ENCODE measurements around the gene SLC52A1. TPM values are rescaled to one million over a fixed set of nuclear protein-coding genes. Genes with fewer than 3 reads are reported as not detected.

The SLC52A1 gene
- total RNA-seq, 3 donors from 2014 or later: 3.0 to 5.3 (median 3.6) TPM

DNA sequence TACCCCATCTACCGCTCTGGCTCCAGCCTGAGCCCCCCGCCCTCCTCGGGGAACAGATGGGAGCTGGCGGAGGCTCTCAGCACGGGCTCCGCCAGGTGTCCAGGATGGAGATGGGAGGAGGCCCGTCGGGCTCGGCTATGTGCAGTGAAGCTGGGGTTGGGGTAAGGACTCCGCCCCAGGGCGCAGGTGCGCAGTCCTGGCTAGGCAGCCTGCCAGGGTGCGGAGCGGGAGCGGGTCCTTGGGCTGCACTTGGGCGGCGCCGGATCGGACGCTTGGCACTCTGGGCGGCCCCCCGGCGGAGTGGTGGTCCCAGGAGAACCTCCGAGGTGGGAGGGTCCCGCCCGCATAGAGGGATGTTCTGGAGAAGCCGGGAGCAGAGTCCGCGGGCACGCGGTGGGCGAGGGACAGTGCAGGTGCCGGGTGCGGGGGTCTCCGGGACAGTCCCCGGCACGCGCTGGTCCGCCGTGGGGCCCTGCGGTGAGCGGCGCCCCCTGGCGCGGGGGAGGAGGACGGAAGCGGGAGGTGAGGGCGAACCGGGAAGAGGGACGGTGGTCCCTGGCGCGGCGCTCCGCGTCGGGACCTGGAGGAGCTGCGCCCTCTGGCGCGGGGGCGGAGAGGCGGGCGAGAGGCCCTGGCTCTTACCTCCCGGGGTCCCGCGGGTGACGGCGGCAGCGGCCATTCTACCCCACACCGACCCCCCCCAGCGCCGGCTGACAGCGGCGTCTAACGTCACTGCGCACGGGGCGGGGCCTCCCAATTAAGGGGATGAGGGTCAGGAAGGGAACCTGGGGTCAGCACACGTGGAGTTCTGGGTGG is 48.1 kb downstream of the SLC52A1 start, which contains the start of gene CAMTA2:
Gene CAMTA2, minus strand, starts transcription at position 725 of the 816 bp plus-strand sequence. CDS start 1,453 bp downstream, outside the sequence.
- H3K4me3 ChIP-seq: peak within 1 kb of the TSS; percentile 71
- TF ChIP-seq, protein P1, sequence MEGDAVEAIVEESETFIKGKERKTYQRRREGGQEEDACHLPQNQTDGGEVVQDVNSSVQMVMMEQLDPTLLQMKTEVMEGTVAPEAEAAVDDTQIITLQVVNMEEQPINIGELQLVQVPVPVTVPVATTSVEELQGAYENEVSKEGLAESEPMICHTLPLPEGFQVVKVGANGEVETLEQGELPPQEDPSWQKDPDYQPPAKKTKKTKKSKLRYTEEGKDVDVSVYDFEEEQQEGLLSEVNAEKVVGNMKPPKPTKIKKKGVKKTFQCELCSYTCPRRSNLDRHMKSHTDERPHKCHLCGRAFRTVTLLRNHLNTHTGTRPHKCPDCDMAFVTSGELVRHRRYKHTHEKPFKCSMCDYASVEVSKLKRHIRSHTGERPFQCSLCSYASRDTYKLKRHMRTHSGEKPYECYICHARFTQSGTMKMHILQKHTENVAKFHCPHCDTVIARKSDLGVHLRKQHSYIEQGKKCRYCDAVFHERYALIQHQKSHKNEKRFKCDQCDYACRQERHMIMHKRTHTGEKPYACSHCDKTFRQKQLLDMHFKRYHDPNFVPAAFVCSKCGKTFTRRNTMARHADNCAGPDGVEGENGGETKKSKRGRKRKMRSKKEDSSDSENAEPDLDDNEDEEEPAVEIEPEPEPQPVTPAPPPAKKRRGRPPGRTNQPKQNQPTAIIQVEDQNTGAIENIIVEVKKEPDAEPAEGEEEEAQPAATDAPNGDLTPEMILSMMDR (IDR thresholded peaks at IDR 0.05): peak; percentile 70
- intact Hi-C loops (cut with DNase I, micrococcal nuclease): loop anchor here in 1 of 2 donors (10.0 kb wide), 1 partner anchor 78 kb away; no protein-coding TSS in a partner anchor
- peaks cover 23% of the 10 kb centered on the region for H3K4me1 ChIP-seq (ENCODE audit: low read depth)
- H3K36me3 ChIP-seq (ENCODE audit: low read depth): no peaks in the 10 kb centered on the region
- DNase-seq: peak; percentile 94 to 96 (median 94)
- no peaks in the 10 kb centered on the region for H3K9me3 ChIP-seq
- ATAC-seq: peak; percentile 89

DNA sequence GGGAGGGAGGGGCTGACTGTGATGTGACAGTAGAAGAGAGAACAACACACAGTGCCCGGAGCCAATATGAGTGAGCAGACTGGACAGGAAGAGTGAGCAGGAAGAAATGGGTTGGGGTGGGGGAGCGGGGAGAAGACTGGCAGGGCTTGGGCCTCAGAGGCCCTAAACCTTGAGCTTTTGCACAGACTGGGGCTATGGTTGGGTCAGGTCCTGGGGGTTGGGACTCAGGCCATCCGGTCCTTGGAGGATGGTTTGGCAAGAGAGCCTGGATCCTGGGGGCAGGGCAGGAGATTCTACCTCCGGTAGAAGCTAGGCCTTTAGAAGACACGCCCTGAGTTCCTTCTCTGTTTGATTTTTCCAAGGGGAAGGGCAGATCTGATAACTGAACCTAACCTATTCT is 48.8 kb downstream of the SLC52A1 start:
- DNase-seq (peak; percentile 40 to 68 (median 58)), ATAC-seq (peak; percentile 55)
- H3K4me3 ChIP-seq: peak overlapping the region; percentile 71
- no peaks in the 10 kb centered on the region for H3K36me3 ChIP-seq (ENCODE audit: low read depth)
- intact Hi-C loops (cut with DNase I, micrococcal nuclease): loop anchor here in 1 of 2 donors (10.0 kb wide), 1 partner anchor 78 kb away; no protein-coding TSS in a partner anchor
- peaks cover 23% of the 10 kb centered on the region for H3K4me1 ChIP-seq (ENCODE audit: low read depth)
- H3K9me3 ChIP-seq: no peaks in the 10 kb centered on the region
- TF ChIP-seq, protein P1 (IDR thresholded peaks at IDR 0.05): no peak

Other genes starting within 250 kb of the SLC52A1 start
- 1 to 10 TPM in 2 of 3 donors, under 1 TPM in 1; 0.67 to 2.3 (median 2.1) TPM for gene VMO1, start 249.1 kb downstream of the SLC52A1 start, total RNA-seq
- gene GLTPD2, start 246.5 kb downstream of the SLC52A1 start, total RNA-seq: not detected
- gene PSMB6, start 239.3 kb downstream of the SLC52A1 start, total RNA-seq: 100 to 1,000 TPM in 2 of 3 donors, 10 to 100 TPM in 1; 71.5 to 122 (median 109) TPM
- 10 to 100 TPM; 24.4 to 29.8 (median 29.2) TPM for gene PLD2, start 228.3 kb downstream of the SLC52A1 start, total RNA-seq
- 100 to 1,000 TPM; 140 to 227 (median 170) TPM for gene MINK1, start 202.1 kb downstream of the SLC52A1 start, total RNA-seq
- gene C17orf107, start 135.9 kb downstream of the SLC52A1 start, total RNA-seq: 1 to 10 TPM in 1 of 3 donors, under 1 TPM in 2; 0.52 to 2.6 (median 0.80) TPM
- 1 to 10 TPM in 1 of 3 donors, under 1 TPM in 1, not detected in 1; 0.24 to 1.3 TPM for gene CHRNE, start 132.3 kb downstream of the SLC52A1 start, total RNA-seq
- not detected for gene GP1BA, start 103.1 kb downstream of the SLC52A1 start, total RNA-seq
- gene SLC25A11, start 95.4 kb downstream of the SLC52A1 start, total RNA-seq: 10 to 100 TPM; 68.4 to 87.2 (median 72.8) TPM
- gene RNF167, start 95.2 kb downstream of the SLC52A1 start, total RNA-seq: 100 to 1,000 TPM in 2 of 3 donors, 10 to 100 TPM in 1; 90.8 to 118 (median 114) TPM
- 100 to 1,000 TPM; 605 to 825 (median 723) TPM for gene PFN1, start 86.9 kb downstream of the SLC52A1 start, total RNA-seq
- gene ENO3, start 84.3 kb downstream of the SLC52A1 start, total RNA-seq: 10 to 100 TPM in 2 of 3 donors, 1 to 10 TPM in 1; 8.6 to 12.4 (median 10.1) TPM
- gene SPAG7, start 67.6 kb downstream of the SLC52A1 start, total RNA-seq: 10 to 100 TPM; 41.3 to 54.0 (median 51.7) TPM
- 10 to 100 TPM; 56.6 to 71.7 (median 57.1) TPM for gene CAMTA2, start 47.8 kb downstream of the SLC52A1 start, total RNA-seq
- gene INCA1, start 37.9 kb downstream of the SLC52A1 start, total RNA-seq: 1 to 10 TPM; 1.8 to 4.5 (median 3.5) TPM
- 100 to 1,000 TPM; 219 to 286 (median 273) TPM for gene KIF1C, start 37.5 kb downstream of the SLC52A1 start, total RNA-seq
- gene ZFP3, start 43.0 kb upstream of the SLC52A1 start, total RNA-seq: 10 to 100 TPM in 2 of 3 donors, 1 to 10 TPM in 1; 8.0 to 11.2 (median 10.8) TPM
- gene ZNF232, start 76.5 kb upstream of the SLC52A1 start, total RNA-seq: 10 to 100 TPM in 1 of 3 donors, 1 to 10 TPM in 2; 8.2 to 12.1 (median 8.4) TPM
- under 1 TPM in 2 of 3 donors, not detected in 1; 0.09 to 0.10 TPM for gene USP6, start 80.6 kb upstream of the SLC52A1 start, total RNA-seq
- gene ZNF594, start 156.4 kb upstream of the SLC52A1 start, total RNA-seq: 10 to 100 TPM in 1 of 3 donors, 1 to 10 TPM in 2; 4.7 to 10.9 (median 6.5) TPM
- 1 to 10 TPM; 1.1 to 3.0 (median 2.8) TPM for gene SCIMP, start 199.4 kb upstream of the SLC52A1 start, total RNA-seq
- 10 to 100 TPM; 24.9 to 53.4 (median 30.7) TPM for gene RABEP1, start 246.9 kb upstream of the SLC52A1 start, total RNA-seq